HepG2 (cell line): ENCODE data around the gene GATD1. TPM values are rescaled to one million over a fixed set of nuclear protein-coding genes. Genes with fewer than 3 reads are reported as not detected.
A peak's percentile ranks its signal among the peaks of the same experiment; 100 is the strongest.

Source experiments
- DPF2 ChIP-seq: sonication (generic); formaldehyde crosslinking; IDR thresholded peaks from 2 replicates; pipeline ENCODE4 v1.4.0; 2020; ENCODE audit warnings: mild to moderate bottlenecking, low read depth, missing genetic modification reagents, borderline replicate concordance
- HES4 ChIP-seq: sonication (generic); formaldehyde crosslinking; IDR thresholded peaks from 2 replicates; pipeline ENCODE4 v1.9.0; 2021; ENCODE audit warnings: mild to moderate bottlenecking, missing genetic modification reagents, borderline replicate concordance
- HOXA9 ChIP-seq: sonication (generic); formaldehyde crosslinking; IDR thresholded peaks from 2 replicates; pipeline ENCODE4 v1.8.1; 2022; ENCODE audit warnings: missing genetic modification reagents, mild to moderate bottlenecking, moderate library complexity, borderline replicate concordance
- POGZ ChIP-seq: sonication (generic); formaldehyde crosslinking; IDR thresholded peaks from 2 replicates; pipeline ENCODE4 v1.4.0; 2020; ENCODE audit warnings: mild to moderate bottlenecking, missing genetic modification reagents
- RFXANK ChIP-seq: IDR thresholded peaks from 2 replicates; pipeline ENCODE4 v1.6.1; 2016
- SOX13 ChIP-seq, 3 experiments: fragments of 450-650 bp in 1 of 3; sonication (generic) in 1 of 3; formaldehyde crosslinking in 1 of 3; IDR thresholded peaks in 2 of 3; conservative IDR thresholded peaks in 1 of 3; 2 replicates each; pipeline versions ENCODE4 v1.5.0 to v1.6.1; 2016 to 2020; ENCODE audit warnings: antibody characterized with exemption in 1 of 3, mild to moderate bottlenecking in 1 of 3, missing compliant biosample characterization in 1 of 3, missing genetic modification reagents in 1 of 3, moderate library complexity in 1 of 3
- ZBTB44 ChIP-seq: sonication (generic); formaldehyde crosslinking; IDR thresholded peaks from 2 replicates; pipeline ENCODE4 v1.4.0; 2020; ENCODE audit warnings: missing genetic modification reagents
- ZBTB49 ChIP-seq: sonication (generic); formaldehyde crosslinking; IDR thresholded peaks from 2 replicates; pipeline ENCODE4 v1.4.0; 2020; ENCODE audit warnings: missing genetic modification reagents, borderline replicate concordance
- ZNF121 ChIP-seq: sonication (generic); formaldehyde crosslinking; IDR thresholded peaks from 2 replicates; pipeline ENCODE4 v1.5.0; 2020; ENCODE audit warnings: mild to moderate bottlenecking, missing genetic modification reagents
- ZNF17 ChIP-seq: sonication (generic); formaldehyde crosslinking; IDR thresholded peaks from 2 replicates; pipeline ENCODE4 v1.5.0; 2020; ENCODE audit warnings: mild to moderate bottlenecking, missing genetic modification reagents
- ZNF207 ChIP-seq: fragments of 450-650 bp; IDR thresholded peaks from 2 replicates; pipeline ENCODE4 v1.6.1; 2016; ENCODE audit warnings: antibody characterized with exemption, borderline replicate concordance
- polyA plus RNA-seq, 8 experiments: library from polyadenylated mRNA; depleted of rRNA in 3 of 8; stranded (reverse) in 7 of 8; unstranded in 1 of 8; fragments of >200 nt; fragmentation: Illumina TruSeq in 4 of 8; extraction: Trizol in 4 of 8; gene quantifications; 2 replicates each; pipeline versions ENCODE4 v1.2.1 to v1.2.3, GENCODE V29; 2011 to 2016; ENCODE audit warnings: low read depth in 4 of 8, missing spikeins in 1 of 8, mixed read lengths in 1 of 8; ENCODE audit not compliant: insufficient read depth in 1 of 8
- total RNA-seq, 5 experiments: library from RNA; depleted of rRNA; stranded (reverse); fragments of >200 nt; fragmentation: Illumina TruSeq; extraction: Trizol; gene quantifications; 2 replicates each; pipeline ENCODE4 v1.2.3, GENCODE V29; 2016; ENCODE audit warnings: low read depth in 1 of 5
- TF ChIP-seq, protein P1 (sequence below): sonication (generic); formaldehyde crosslinking; IDR thresholded peaks from 2 replicates; pipeline ENCODE4 v1.5.1; 2020; ENCODE audit warnings: missing genetic modification reagents, mild to moderate bottlenecking, borderline replicate concordance

The GATD1 gene
- total and polyA plus RNA-seq, 2 of the 13 experiments (the other 11 are each of a cell fraction or from before 2014, with no cell fraction given) = 31.3 to 60.5 TPM

DNA sequence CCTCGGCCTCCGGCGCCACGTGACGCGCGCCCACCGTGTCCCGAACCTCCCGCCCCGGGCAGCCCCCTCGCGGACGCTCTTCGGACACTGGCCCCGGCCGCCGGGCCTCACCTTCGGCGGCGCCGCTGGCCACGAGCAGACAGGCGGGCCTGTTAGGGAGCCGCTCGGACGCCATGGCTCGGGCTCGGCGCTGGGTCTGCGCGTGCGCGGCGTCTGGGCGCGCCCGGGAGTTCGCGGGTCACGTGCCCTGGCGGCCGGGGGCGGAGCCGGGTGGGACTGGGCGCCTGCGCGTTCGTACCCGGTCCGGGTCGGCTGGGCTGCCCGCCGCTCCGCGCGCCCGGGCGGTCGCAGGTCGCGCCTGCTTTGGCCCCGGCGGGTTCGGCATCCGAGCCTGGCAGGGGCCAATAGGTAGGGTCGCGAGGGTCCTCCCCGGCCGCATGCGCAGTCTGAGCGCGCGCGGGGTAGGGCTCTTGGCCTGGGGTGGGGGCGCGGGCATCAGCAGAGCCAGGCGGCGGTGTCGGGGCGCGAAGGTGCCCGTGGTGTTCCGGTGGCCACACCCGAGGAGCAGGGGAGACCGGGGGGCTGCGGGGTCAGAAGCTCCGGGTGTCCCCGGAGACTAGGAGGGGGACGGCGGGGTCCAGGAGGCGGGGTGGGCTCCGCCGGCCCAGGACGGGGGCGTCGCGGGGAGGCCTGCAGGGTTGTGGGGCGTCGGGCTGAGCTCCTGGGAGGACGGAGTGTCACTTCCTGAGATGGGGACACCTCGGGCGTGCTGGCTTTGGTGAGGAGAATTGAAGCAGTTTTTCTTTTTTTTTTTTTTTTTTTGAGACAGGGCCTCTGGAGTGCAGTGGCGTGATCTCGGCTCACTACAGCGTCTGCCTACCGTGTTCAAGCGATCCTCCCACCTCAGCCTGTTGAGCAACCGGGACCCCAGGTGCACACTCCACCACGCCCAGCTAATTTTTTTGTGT, at the start of gene GATD1 (continued):
- TF ChIP-seq ZBTB49 (CRISPR knock-in tag) (no peak), DPF2 (CRISPR knock-in tag) (no peak), HES4 (CRISPR knock-in tag) (0 out of 2 replicates have a peak, but pooled peaks have one; percentile 30), ZNF207 (no peak), SOX13 (IDR thresholded peaks at IDR 0.05) (no peak; the same call in 1 of the 2 replicates), SOX13 (CRISPR knock-in tag; conservative IDR thresholded peaks at IDR 0.05 in 1 of 2, IDR thresholded peaks at IDR 0.05 in 1 of 2) (no peak), ZNF121 (CRISPR knock-in tag) (no peak), RFXANK (CRISPR knock-in tag) (no peak), HOXA9 (CRISPR knock-in tag) (no peak; the same call in 1 of the 2 replicates), POGZ (no peak), ZBTB44 (CRISPR knock-in tag) (no peak), ZNF17 (CRISPR knock-in tag) (no peak)
- TF ChIP-seq, protein P1, sequence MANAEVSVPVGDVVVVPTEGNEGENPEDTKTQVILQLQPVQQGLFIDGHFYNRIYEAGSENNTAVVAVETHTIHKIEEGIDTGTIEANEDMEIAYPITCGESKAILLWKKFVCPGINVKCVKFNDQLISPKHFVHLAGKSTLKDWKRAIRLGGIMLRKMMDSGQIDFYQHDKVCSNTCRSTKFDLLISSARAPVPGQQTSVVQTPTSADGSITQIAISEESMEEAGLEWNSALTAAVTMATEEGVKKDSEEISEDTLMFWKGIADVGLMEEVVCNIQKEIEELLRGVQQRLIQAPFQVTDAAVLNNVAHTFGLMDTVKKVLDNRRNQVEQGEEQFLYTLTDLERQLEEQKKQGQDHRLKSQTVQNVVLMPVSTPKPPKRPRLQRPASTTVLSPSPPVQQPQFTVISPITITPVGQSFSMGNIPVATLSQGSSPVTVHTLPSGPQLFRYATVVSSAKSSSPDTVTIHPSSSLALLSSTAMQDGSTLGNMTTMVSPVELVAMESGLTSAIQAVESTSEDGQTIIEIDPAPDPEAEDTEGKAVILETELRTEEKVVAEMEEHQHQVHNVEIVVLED = no peak; the same call in 1 of the 2 replicates
